Jurkat, Clone E6-1 (cell line): Measurements from ENCODE around the gene NTRK3.
"Not testable (repeated sequence)": the region's sequence is repeated elsewhere in the genome, so short reads cannot be mapped to it uniquely, and the experiment has no call there.

Experiments used
- DNase-seq: peaks from one replicate; pipeline ENCODE4 v3.0.0-alpha.2; 2011; ENCODE audit warnings: low read depth, low spot score
- H3K4me3 ChIP-seq: 2 replicates; pipeline ENCODE4 v1.5.1; 2011; ENCODE audit warnings: mild to moderate bottlenecking, low read length, control low read depth, moderate library complexity

The NTRK3 gene

GRCh38 chr15:88066636-88067330 lies 189.8 kb downstream of the NTRK3 start:
- H3K4me3 ChIP-seq: no peak overlapping the region
- no peak for DNase-seq

GRCh38 chr15:88061452-88061851 lies 195.1 kb downstream of the NTRK3 start:
- no peak overlapping the region for H3K4me3 ChIP-seq
- DNase-seq: no peak

GRCh38 chr15:88060383-88060782 lies 196.2 kb downstream of the NTRK3 start:
- H3K4me3 ChIP-seq: no peak overlapping the region
- DNase-seq: no peak

- H3K4me3 ChIP-seq: no peak overlapping the region
- DNase-seq: no peak
Measured at GRCh38 chr15:88057836-88058235, 198.7 kb downstream of the NTRK3 start.

GRCh38 chr15:88049506-88049905 lies 207.0 kb downstream of the NTRK3 start:
- no peak for DNase-seq
- no peak overlapping the region for H3K4me3 ChIP-seq

- no peak overlapping the region for H3K4me3 ChIP-seq
- no peak for DNase-seq
Measured at GRCh38 chr15:88048755-88049154, 207.8 kb downstream of the NTRK3 start.

GRCh38 chr15:88048237-88048636 lies 208.3 kb downstream of the NTRK3 start:
- no peak overlapping the region for H3K4me3 ChIP-seq
- DNase-seq: no peak

GRCh38 chr15:88046576-88047129 lies 209.9 kb downstream of the NTRK3 start:
- no peak for DNase-seq

GRCh38 chr15:88043396-88043795 lies 213.1 kb downstream of the NTRK3 start:
- DNase-seq: no peak
- no peak overlapping the region for H3K4me3 ChIP-seq

More at GRCh38 chr15:88046576-88047129, 209.9 kb downstream of the NTRK3 start:
- no peak overlapping the region for H3K4me3 ChIP-seq

- no peak for DNase-seq
Measured at GRCh38 chr15:88042047-88042446, 214.5 kb downstream of the NTRK3 start.

GRCh38 chr15:88040516-88040915 lies 216.0 kb downstream of the NTRK3 start:
- no peak for DNase-seq
- H3K4me3 ChIP-seq: no peak overlapping the region

More at GRCh38 chr15:88042047-88042446, 214.5 kb downstream of the NTRK3 start:
- H3K4me3 ChIP-seq: no peak overlapping the region

GRCh38 chr15:88038261-88038660 lies 218.3 kb downstream of the NTRK3 start:
- DNase-seq: no peak
- no peak overlapping the region for H3K4me3 ChIP-seq

GRCh38 chr15:88036154-88036839 lies 220.2 kb downstream of the NTRK3 start:
- no peak for DNase-seq
- H3K4me3 ChIP-seq: no peak overlapping the region

- no peak for DNase-seq
- H3K4me3 ChIP-seq: no peak overlapping the region
Measured at GRCh38 chr15:88035381-88035780, 221.2 kb downstream of the NTRK3 start.

- not testable (repeated sequence) for DNase-seq, H3K4me3 ChIP-seq
Measured at GRCh38 chr15:88033421-88033820, 223.1 kb downstream of the NTRK3 start.

- DNase-seq: no peak
- H3K4me3 ChIP-seq: no peak overlapping the region
Measured at GRCh38 chr15:88032787-88033186, 223.8 kb downstream of the NTRK3 start.

- DNase-seq: no peak
- no peak overlapping the region for H3K4me3 ChIP-seq
Measured at GRCh38 chr15:88031461-88031860, 225.1 kb downstream of the NTRK3 start.

GRCh38 chr15:88029696-88030095 lies 226.8 kb downstream of the NTRK3 start:
- no peak for DNase-seq

GRCh38 chr15:88028024-88028423 lies 228.5 kb downstream of the NTRK3 start:
- DNase-seq: no peak
- no peak overlapping the region for H3K4me3 ChIP-seq

More at GRCh38 chr15:88029696-88030095, 226.8 kb downstream of the NTRK3 start:
- no peak overlapping the region for H3K4me3 ChIP-seq

- DNase-seq: no peak
- H3K4me3 ChIP-seq: no peak overlapping the region
Measured at GRCh38 chr15:88023914-88024313, 232.6 kb downstream of the NTRK3 start.
